Frontal cortex (tissue), 4 donors: ENCODE data around the gene TMEM217. TPM values are rescaled to one million over a fixed set of nuclear protein-coding genes. Genes with fewer than 3 reads are reported as not detected.
"Not testable (repeated sequence)": the region's sequence is repeated elsewhere in the genome, so short reads cannot be mapped to it uniquely, and the experiment has no call there.

ENCODE experiments used
- DNase-seq, 2 donors: peaks; one replicate each; pipeline ENCODE4 v3.0.0; 2012; ENCODE audit warnings: low spot score in 2 of 2
- FAIRE-seq: peaks from 2 replicates; lab custom pipeline; 2012; peaks lifted over from hg19 to GRCh38; lab: Jason Lieb, UNC
- total RNA-seq: library from RNA; depleted of rRNA; stranded (reverse); fragments of >200 nt; gene quantifications from one replicate; pipeline ENCODE4 v1.2.3, GENCODE V29; 2014
- donor health status: control.
- donor health status: control.
- donor health status: control.

Gene TMEM217
- 1.2 TPM for total RNA-seq

GRCh38 chr6:37257634-37258404 is at the start of gene TMEM217, which contains the start of gene TBC1D22B:
TSS of gene TMEM217 (minus strand) at chr6:37258144. CDS start at chr6:37219030, 39,114 bp downstream.
TSS of gene TBC1D22B (plus strand) at chr6:37257772. CDS start at chr6:37257918, 146 bp downstream.
- DNase-seq (peak; percentile 80 to 98), FAIRE-seq (peak; percentile 80)

- not testable (repeated sequence) for DNase-seq, FAIRE-seq
Observed at GRCh38 chr6:37307484-37307883, 49.5 kb upstream of the TMEM217 start.

GRCh38 chr6:37306624-37307222 is 48.8 kb upstream of the TMEM217 start:
- no peak for FAIRE-seq

GRCh38 chr6:37305841-37306425 is 48.0 kb upstream of the TMEM217 start:
- no peak for DNase-seq

More at GRCh38 chr6:37306624-37307222, 48.8 kb upstream of the TMEM217 start:
- DNase-seq: no peak

GRCh38 chr6:37304766-37305165 is 46.8 kb upstream of the TMEM217 start:
- DNase-seq (no peak), FAIRE-seq (no peak)

More at GRCh38 chr6:37305841-37306425, 48.0 kb upstream of the TMEM217 start:
- no peak for FAIRE-seq

- DNase-seq (peak in 1 of 2 donors; percentile 36), FAIRE-seq (no peak)
Observed at GRCh38 chr6:37303891-37304503, 46.1 kb upstream of the TMEM217 start.

- DNase-seq (no peak), FAIRE-seq (no peak)
Observed at GRCh38 chr6:37303091-37303660, 45.2 kb upstream of the TMEM217 start.

- DNase-seq (no peak), FAIRE-seq (no peak)
Observed at GRCh38 chr6:37302086-37302686, 44.2 kb upstream of the TMEM217 start.

GRCh38 chr6:37299990-37300389 is 42.0 kb upstream of the TMEM217 start:
- FAIRE-seq (no peak), DNase-seq (no peak)

- FAIRE-seq (no peak), DNase-seq (no peak)
Observed at GRCh38 chr6:37298958-37299357, 41.0 kb upstream of the TMEM217 start.

GRCh38 chr6:37297637-37298036 is 39.7 kb upstream of the TMEM217 start:
- DNase-seq, FAIRE-seq: not testable (repeated sequence)

- FAIRE-seq (no peak), DNase-seq (no peak)
Observed at GRCh38 chr6:37293426-37293825, 35.5 kb upstream of the TMEM217 start.

- FAIRE-seq (no peak), DNase-seq (no peak)
Observed at GRCh38 chr6:37289931-37290330, 32.0 kb upstream of the TMEM217 start.

GRCh38 chr6:37288247-37288646 is 30.3 kb upstream of the TMEM217 start:
- FAIRE-seq (no peak), DNase-seq (no peak)

- no peak for DNase-seq
- no peak for FAIRE-seq
Observed at GRCh38 chr6:37287519-37288157, 29.7 kb upstream of the TMEM217 start.

GRCh38 chr6:37285861-37286311 is 27.9 kb upstream of the TMEM217 start:
- FAIRE-seq: no peak
- no peak for DNase-seq

- FAIRE-seq (no peak), DNase-seq (no peak)
Observed at GRCh38 chr6:37284781-37285180, 26.8 kb upstream of the TMEM217 start.

- FAIRE-seq (no peak), DNase-seq (peak in 1 of 2 donors; percentile 25)
Observed at GRCh38 chr6:37283671-37284151, 25.8 kb upstream of the TMEM217 start.

GRCh38 chr6:37283268-37283667 is 25.3 kb upstream of the TMEM217 start:
- FAIRE-seq (no peak), DNase-seq (no peak)
